ENCODE data around the gene TSHR. TPM values are rescaled to one million over a fixed set of nuclear protein-coding genes. Genes with fewer than 3 reads are reported as not detected.

TSHR gene
- total RNA-seq, 2 donors from 2014 or later: 0.58 TPM; not detected in 1

- H3K9me3 Mint-ChIP-seq: no peaks in the 10 kb centered on the region
- TF ChIP-seq, protein P1, sequence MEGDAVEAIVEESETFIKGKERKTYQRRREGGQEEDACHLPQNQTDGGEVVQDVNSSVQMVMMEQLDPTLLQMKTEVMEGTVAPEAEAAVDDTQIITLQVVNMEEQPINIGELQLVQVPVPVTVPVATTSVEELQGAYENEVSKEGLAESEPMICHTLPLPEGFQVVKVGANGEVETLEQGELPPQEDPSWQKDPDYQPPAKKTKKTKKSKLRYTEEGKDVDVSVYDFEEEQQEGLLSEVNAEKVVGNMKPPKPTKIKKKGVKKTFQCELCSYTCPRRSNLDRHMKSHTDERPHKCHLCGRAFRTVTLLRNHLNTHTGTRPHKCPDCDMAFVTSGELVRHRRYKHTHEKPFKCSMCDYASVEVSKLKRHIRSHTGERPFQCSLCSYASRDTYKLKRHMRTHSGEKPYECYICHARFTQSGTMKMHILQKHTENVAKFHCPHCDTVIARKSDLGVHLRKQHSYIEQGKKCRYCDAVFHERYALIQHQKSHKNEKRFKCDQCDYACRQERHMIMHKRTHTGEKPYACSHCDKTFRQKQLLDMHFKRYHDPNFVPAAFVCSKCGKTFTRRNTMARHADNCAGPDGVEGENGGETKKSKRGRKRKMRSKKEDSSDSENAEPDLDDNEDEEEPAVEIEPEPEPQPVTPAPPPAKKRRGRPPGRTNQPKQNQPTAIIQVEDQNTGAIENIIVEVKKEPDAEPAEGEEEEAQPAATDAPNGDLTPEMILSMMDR (conservative IDR thresholded peaks at IDR 0.05): no peak
- H3K27ac ChIP-seq (ENCODE audit: low read depth, low read length): no peak overlapping the region
- DNase-seq: no peak
- no peaks in the 10 kb centered on the region for H3K36me3 ChIP-seq (ENCODE audit: control insufficient read depth, insufficient read depth, low read length)
- 92 to 94% methylated on average over 5 of the region's 5 CpGs for WGBS, 2 experiments (ENCODE audit: insufficient coverage in 1 of 2, insufficient read length in 1 of 2)
- H3K9me3 ChIP-seq (ENCODE audit: control insufficient read depth, low read length): no peaks in the 10 kb centered on the region
- H3K4me1 Mint-ChIP-seq: peaks cover 5% of the 10 kb centered on the region
- no peaks in the 10 kb centered on the region for H3K36me3 Mint-ChIP-seq (ENCODE audit: low read depth)
- no peaks in the 10 kb centered on the region for H3K4me1 ChIP-seq (ENCODE audit: control insufficient read depth, insufficient read depth, low read length)
- H3K4me3 ChIP-seq (ENCODE audit: low read length): no peak overlapping the region
- H3K27me3 Mint-ChIP-seq (ENCODE audit: insufficient read depth): peaks cover 25% of the 10 kb centered on the region
- no peak overlapping the region for H3K4me3 Mint-ChIP-seq
- peaks cover 33% of the 10 kb centered on the region for H3K27me3 ChIP-seq (ENCODE audit: control insufficient read depth, insufficient read depth, low read length, poor library complexity, severe bottlenecking)
- no peak overlapping the region for H3K9ac ChIP-seq (ENCODE audit: extremely low read depth, low read length, poor library complexity, severe bottlenecking)
- no peak overlapping the region for H3K27ac Mint-ChIP-seq
These were observed 10.4 kb upstream of the TSHR start for GRCh38 chr14:80944861-80945617.

DNA sequence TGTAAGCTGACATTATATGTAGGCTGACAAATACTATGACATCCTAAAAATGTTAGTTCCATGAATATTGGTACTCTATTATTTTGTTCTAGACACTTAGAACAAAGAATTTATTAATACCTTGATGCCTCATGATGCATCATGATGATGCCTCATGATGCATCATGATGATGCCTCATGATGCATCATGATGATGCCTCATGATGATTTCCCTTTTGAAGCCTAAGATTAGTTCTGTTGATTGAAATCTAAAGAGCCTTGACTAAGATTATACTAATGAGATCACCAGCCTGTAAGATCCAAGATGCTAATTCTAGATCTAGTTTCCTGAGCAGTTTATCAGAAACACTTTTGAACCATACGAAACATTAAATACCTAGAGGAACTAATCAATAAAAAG lies 9.2 kb upstream of the TSHR start:
- H3K36me3 ChIP-seq (ENCODE audit: control insufficient read depth, insufficient read depth, low read length): no peaks in the 10 kb centered on the region
- no peak overlapping the region for H3K27ac ChIP-seq (ENCODE audit: low read depth, low read length)
- no peaks in the 10 kb centered on the region for H3K4me1 ChIP-seq (ENCODE audit: control insufficient read depth, insufficient read depth, low read length)
- no peak overlapping the region for H3K4me3 Mint-ChIP-seq
- no peak overlapping the region for H3K9ac ChIP-seq (ENCODE audit: extremely low read depth, low read length, poor library complexity, severe bottlenecking)
- peaks cover 33% of the 10 kb centered on the region for H3K27me3 ChIP-seq (ENCODE audit: control insufficient read depth, insufficient read depth, low read length, poor library complexity, severe bottlenecking)
- H3K27me3 Mint-ChIP-seq (ENCODE audit: insufficient read depth): peaks cover 31% of the 10 kb centered on the region
- H3K9me3 Mint-ChIP-seq: no peaks in the 10 kb centered on the region
- DNase-seq: no peak
- no peak overlapping the region for H3K27ac Mint-ChIP-seq
- peaks cover 5% of the 10 kb centered on the region for H3K4me1 Mint-ChIP-seq
- no CpG with 5 or more reads among the region's 1 CpG for WGBS, 2 experiments (ENCODE audit: insufficient coverage in 1 of 2, insufficient read length in 1 of 2)
- H3K4me3 ChIP-seq (ENCODE audit: low read length): no peak overlapping the region
- TF ChIP-seq, protein P1 (conservative IDR thresholded peaks at IDR 0.05): no peak
- H3K36me3 Mint-ChIP-seq (ENCODE audit: low read depth): no peaks in the 10 kb centered on the region
- H3K9me3 ChIP-seq (ENCODE audit: control insufficient read depth, low read length): no peaks in the 10 kb centered on the region

DNA sequence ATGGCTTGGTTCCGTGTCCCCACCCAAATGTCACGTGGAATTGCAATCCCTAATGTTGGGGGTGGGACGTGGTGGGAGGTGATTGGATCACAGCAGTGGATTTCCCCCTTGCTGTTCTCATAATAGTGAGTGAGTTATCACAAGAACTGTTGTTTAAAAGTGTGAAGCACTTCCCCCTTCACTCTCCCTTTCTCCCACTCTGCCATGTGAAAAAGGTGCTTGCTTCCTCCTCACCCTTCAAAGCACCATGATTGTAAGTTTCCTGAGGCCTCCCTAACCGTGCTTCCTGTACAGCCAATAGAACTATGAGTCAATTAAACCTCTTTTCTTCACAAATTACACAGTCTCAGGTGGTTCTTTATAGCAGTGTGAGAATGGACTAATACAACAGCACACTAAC lies 8.6 kb upstream of the TSHR start:
- Mint-ChIP-seq H3K4me1 (peaks cover 5% of the 10 kb centered on the region), H3K9me3 (no peaks in the 10 kb centered on the region), H3K36me3 (ENCODE audit: low read depth) (no peaks in the 10 kb centered on the region), H3K27me3 (ENCODE audit: insufficient read depth) (peaks cover 35% of the 10 kb centered on the region), H3K27ac (no peak overlapping the region), H3K4me3 (no peak overlapping the region)
- Histone ChIP-seq H3K27ac (ENCODE audit: low read depth, low read length) (no peak overlapping the region), H3K4me3 (ENCODE audit: low read length) (no peak overlapping the region), H3K4me1 (ENCODE audit: control insufficient read depth, insufficient read depth, low read length) (no peaks in the 10 kb centered on the region), H3K36me3 (ENCODE audit: control insufficient read depth, insufficient read depth, low read length) (no peaks in the 10 kb centered on the region), H3K9me3 (ENCODE audit: control insufficient read depth, low read length) (no peaks in the 10 kb centered on the region), H3K9ac (ENCODE audit: extremely low read depth, low read length, poor library complexity, severe bottlenecking) (no peak overlapping the region), H3K27me3 (ENCODE audit: control insufficient read depth, insufficient read depth, low read length, poor library complexity, severe bottlenecking) (peaks cover 33% of the 10 kb centered on the region)
- WGBS, 2 experiments (ENCODE audit: insufficient coverage in 1 of 2, insufficient read length in 1 of 2): 74 to 100% methylated on average over 1 to 4 of the region's 4 CpGs
- DNase-seq: no peak
- TF ChIP-seq, protein P1 (conservative IDR thresholded peaks at IDR 0.05): no peak

Measured in endodermal cell (in vitro differentiated cells).